Endothelial cell of umbilical vein (primary cell): Measurements from ENCODE around the gene SCG3.
"Not testable (repeated sequence)": the region's sequence is repeated elsewhere in the genome, so short reads cannot be mapped to it uniquely, and the experiment has no call there.

Experiments used
- CTCF ChIP-seq, 2 donors: IDR thresholded peaks; 1 replicate in 1 of 2; 2 replicates in 1 of 2; pipeline ENCODE4 v1.5.1; 2011; ENCODE audit warnings: low read length in 2 of 2, mild to moderate bottlenecking in 2 of 2, moderate library complexity in 2 of 2, control low read depth in 1 of 2, inconsistent platforms in 1 of 2, low read depth in 1 of 2; ENCODE audit not compliant: insufficient read depth in 1 of 2; ENCODE audit errors: extremely low read depth in 1 of 2
- POLR2A ChIP-seq: IDR thresholded peaks from 2 replicates; pipeline ENCODE4 v1.6.1; 2012; ENCODE audit warnings: low read depth, mild to moderate bottlenecking, control low read depth, low read length

- TF ChIP-seq CTCF (IDR thresholded peaks at IDR 0.05; ENCODE audit: extremely low read depth in 1 of 2, insufficient read depth in 1 of 2, low read depth in 1 of 2, low read length in 2 of 2); POLR2A: not testable (repeated sequence)
These were observed 25.8 kb upstream of the SCG3 start for GRCh38 chr15:51655401-51656057.
